ENCODE data around the gene DENND4A. TPM values are rescaled to one million over a fixed set of nuclear protein-coding genes. Genes with fewer than 3 reads are reported as not detected.

Gene DENND4A
- total and polyA plus RNA-seq, 2 of the 4 experiments (the other 2 are of a cell fraction) = 4.1 to 17.7 TPM

- Histone ChIP-seq H3K4me2 (ENCODE audit: low read depth, low read length) (no peak overlapping the region), H3K9ac (ENCODE audit: low read depth, low read length) (no peak overlapping the region), H3K18ac (ENCODE audit: low read depth, low read length) (no peak overlapping the region), H3K14ac (replicated peaks; ENCODE audit: low read depth, low read length) (no peak overlapping the region; the same call in 1 of the 2 replicates), H3K9me1 (ENCODE audit: insufficient read depth, low read length) (peaks cover 13% of the 10 kb centered on the region), H2AK9ac (replicated peaks; ENCODE audit: low read depth, low read length, poor library complexity) (peak overlapping the region; percentile 18), H2AK5ac (ENCODE audit: low read depth, low read length) (peak overlapping the region; percentile 51; the same call in 1 of the 2 replicates), H3K36me3 (ENCODE audit: control insufficient read depth, insufficient read depth, low read length) (peaks cover 10% of the 10 kb centered on the region), H2BK120ac (ENCODE audit: low read depth, low read length) (peak overlapping the region; percentile 53), H2BK15ac (ENCODE audit: low read depth, low read length) (peak overlapping the region; percentile 30; the same call in 2 of the 3 replicates), H3K27me3 (ENCODE audit: control insufficient read depth, insufficient read depth, low read length) (no peaks in the 10 kb centered on the region), H3K4ac (ENCODE audit: low read depth, low read length) (peak overlapping the region; percentile 51), H3K79me1 (ENCODE audit: low read depth in 1 of 2, low read length in 2 of 2) (no peaks in the 10 kb centered on the region), H3K4me3 (ENCODE audit: insufficient read depth, low read depth, low read length) (no peak overlapping the region), H4K8ac (ENCODE audit: low read depth in 2 of 2, low read length in 2 of 2) (no peak overlapping the region), H2AFZ (replicated peaks; ENCODE audit: low read length, poor library complexity) (peak overlapping the region; percentile 25), H3K9me3 (ENCODE audit: control insufficient read depth, insufficient read depth, low read length) (no peaks in the 10 kb centered on the region), H3K27ac (ENCODE audit: insufficient read depth, low read length) (no peak overlapping the region), H2BK5ac (ENCODE audit: low read depth, low read length, poor library complexity, severe bottlenecking) (no peak overlapping the region), H4K5ac (ENCODE audit: low read depth, low read length) (no peak overlapping the region), H4K91ac (ENCODE audit: insufficient read depth, low read depth, low read length) (peak overlapping the region; percentile 40; the same call in 1 of the 2 replicates), H3K4me1 (ENCODE audit: control insufficient read depth, insufficient read depth, low read length) (peaks cover 17% of the 10 kb centered on the region), H3K23ac (ENCODE audit: low read depth, low read length) (peak overlapping the region; percentile 29; the same call in 1 of the 2 replicates), H2BK20ac (ENCODE audit: low read depth, low read length) (peak overlapping the region; percentile 17; the same call in 1 of the 2 replicates), H4K20me1 (ENCODE audit: insufficient read depth, low read length) (no peaks in the 10 kb centered on the region), H3K56ac (ENCODE audit: extremely low read depth, insufficient read depth, low read length) (no peak overlapping the region)
- DNase-seq (no peak), ATAC-seq (ENCODE audit: low read depth) (no peak)
- intact Hi-C loops (cut with micrococcal nuclease) (no loop called here), dilution Hi-C loops (cut with HindIII; ENCODE audit: low sequenced_read_pairs, unreplicated experiment) (no loop called here), in situ Hi-C loops (cut with MboI; ENCODE audit: low sequenced_read_pairs) (no loop called here)
- POLR2A ChIA-PET (ENCODE audit: unreplicated experiment) = no interaction called here
- CTCF ChIA-PET = no interaction called here
- no TSS peak for BruUV-seq (replicated peaks)
- 90% methylated on average over 3 of the region's 11 CpGs; no CpG with 5 or more reads in 1 of the 2 experiments for WGBS, 2 experiments (ENCODE audit: extremely low coverage in 2 of 2, insufficient read length in 1 of 2)
- TF ChIP-seq USF2 (IDR thresholded peaks at IDR 0.05; ENCODE audit: low read depth, low read length) = no peak
- TF ChIP-seq CEBPB (IDR thresholded peaks at IDR 0.05; ENCODE audit: low read depth, low read length) = no peak
- no peak for TF ChIP-seq CTCF (conservative IDR thresholded peaks at IDR 0.05; ENCODE audit: low read depth, low read length)
- TF ChIP-seq MAZ (IDR thresholded peaks at IDR 0.05; ENCODE audit: borderline replicate concordance, low read depth, low read length) = no peak
- TF ChIP-seq POLR2A (IDR thresholded peaks at IDR 0.05; ENCODE audit: low read depth, low read length) = no peak
- no peak for TF ChIP-seq MAFK (IDR thresholded peaks at IDR 0.05; ENCODE audit: low read depth, low read length)
- no peak for TF ChIP-seq FOS (IDR thresholded peaks at IDR 0.05; ENCODE audit: low read depth, low read length)
- no peak for TF ChIP-seq RFX5 (IDR thresholded peaks at IDR 0.05; ENCODE audit: low read depth, low read length)
Measured at GRCh38 chr15:65651831-65652749, 140.0 kb downstream of the DENND4A start.
